Measurements from ENCODE around the gene RBMS1.

GRCh38 chr2:160269803-160270570 lies 223.6 kb downstream of the RBMS1 start:
- peak; percentile 47 to 87 (median 80) for TF ChIP-seq CTCF (IDR thresholded peaks at IDR 0.05)
- TF ChIP-seq POLR2A (IDR thresholded peaks at IDR 0.05): no peak

Measured in breast epithelium (tissue), 3 donors.